Fibroblast of lung (primary cell): Measurements from ENCODE around the gene TDG.

Experiments
- CTCF ChIP-seq, 2 donors: IDR thresholded peaks in 1 of 2; conservative IDR thresholded peaks in 1 of 2; 1 replicate in 1 of 2; 2 replicates in 1 of 2; pipeline ENCODE4 v1.5.1; 2011 to 2012; ENCODE audit warnings: low read length in 2 of 2, control low read depth in 1 of 2, inconsistent platforms in 1 of 2, low read depth in 1 of 2, mild to moderate bottlenecking in 1 of 2
- EZH2 ChIP-seq: IDR thresholded peaks from 2 replicates; pipeline ENCODE4 v1.5.1; 2012; ENCODE audit warnings: low read length, control low read depth, mild to moderate bottlenecking; ENCODE audit errors: missing control alignments

GRCh38 chr12:103955811-103956508 lies 9.7 kb upstream of the TDG start:
- TF ChIP-seq CTCF (conservative IDR thresholded peaks at IDR 0.05 in 1 of 2, IDR thresholded peaks at IDR 0.05 in 1 of 2; ENCODE audit: low read depth in 1 of 2, low read length in 2 of 2), result no peak
- TF ChIP-seq EZH2, result no peak
